ENCODE results near the gene AURKAIP1. TPM values are rescaled to one million over a fixed set of nuclear protein-coding genes. Genes with fewer than 3 reads are reported as not detected.
"Not testable (repeated sequence)": the region's sequence is repeated elsewhere in the genome, so short reads cannot be mapped to it uniquely, and the experiment has no call there.

The AURKAIP1 gene
- total RNA-seq, 3 donors from 2014 or later, result 150 to 180 (median 177) TPM

DNA sequence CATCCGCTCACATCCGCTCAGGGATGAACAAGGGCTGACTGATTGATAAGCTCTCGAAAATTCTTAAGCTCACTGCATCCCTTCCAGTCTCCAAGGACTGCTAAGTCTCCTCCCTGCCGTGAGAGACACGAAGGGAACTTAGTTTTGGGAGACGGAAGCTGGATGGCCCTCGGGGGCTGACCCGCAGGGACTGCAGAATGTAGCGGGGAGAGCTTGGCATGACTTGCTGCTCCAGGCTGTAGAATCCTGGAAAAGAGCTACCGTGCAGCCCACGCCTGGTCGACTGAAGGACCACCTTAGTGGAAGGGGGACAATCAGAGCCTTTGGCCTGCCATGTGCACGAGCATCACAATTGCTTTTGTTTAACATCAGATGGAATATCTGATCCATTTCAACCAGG, 40.7 kb upstream of the AURKAIP1 start:
- intact Hi-C loops (cut with DNase I, micrococcal nuclease), result no loop called here
- TF ChIP-seq, protein P1, sequence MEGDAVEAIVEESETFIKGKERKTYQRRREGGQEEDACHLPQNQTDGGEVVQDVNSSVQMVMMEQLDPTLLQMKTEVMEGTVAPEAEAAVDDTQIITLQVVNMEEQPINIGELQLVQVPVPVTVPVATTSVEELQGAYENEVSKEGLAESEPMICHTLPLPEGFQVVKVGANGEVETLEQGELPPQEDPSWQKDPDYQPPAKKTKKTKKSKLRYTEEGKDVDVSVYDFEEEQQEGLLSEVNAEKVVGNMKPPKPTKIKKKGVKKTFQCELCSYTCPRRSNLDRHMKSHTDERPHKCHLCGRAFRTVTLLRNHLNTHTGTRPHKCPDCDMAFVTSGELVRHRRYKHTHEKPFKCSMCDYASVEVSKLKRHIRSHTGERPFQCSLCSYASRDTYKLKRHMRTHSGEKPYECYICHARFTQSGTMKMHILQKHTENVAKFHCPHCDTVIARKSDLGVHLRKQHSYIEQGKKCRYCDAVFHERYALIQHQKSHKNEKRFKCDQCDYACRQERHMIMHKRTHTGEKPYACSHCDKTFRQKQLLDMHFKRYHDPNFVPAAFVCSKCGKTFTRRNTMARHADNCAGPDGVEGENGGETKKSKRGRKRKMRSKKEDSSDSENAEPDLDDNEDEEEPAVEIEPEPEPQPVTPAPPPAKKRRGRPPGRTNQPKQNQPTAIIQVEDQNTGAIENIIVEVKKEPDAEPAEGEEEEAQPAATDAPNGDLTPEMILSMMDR (IDR thresholded peaks at IDR 0.05), result no peak
- no peak for ATAC-seq

DNA sequence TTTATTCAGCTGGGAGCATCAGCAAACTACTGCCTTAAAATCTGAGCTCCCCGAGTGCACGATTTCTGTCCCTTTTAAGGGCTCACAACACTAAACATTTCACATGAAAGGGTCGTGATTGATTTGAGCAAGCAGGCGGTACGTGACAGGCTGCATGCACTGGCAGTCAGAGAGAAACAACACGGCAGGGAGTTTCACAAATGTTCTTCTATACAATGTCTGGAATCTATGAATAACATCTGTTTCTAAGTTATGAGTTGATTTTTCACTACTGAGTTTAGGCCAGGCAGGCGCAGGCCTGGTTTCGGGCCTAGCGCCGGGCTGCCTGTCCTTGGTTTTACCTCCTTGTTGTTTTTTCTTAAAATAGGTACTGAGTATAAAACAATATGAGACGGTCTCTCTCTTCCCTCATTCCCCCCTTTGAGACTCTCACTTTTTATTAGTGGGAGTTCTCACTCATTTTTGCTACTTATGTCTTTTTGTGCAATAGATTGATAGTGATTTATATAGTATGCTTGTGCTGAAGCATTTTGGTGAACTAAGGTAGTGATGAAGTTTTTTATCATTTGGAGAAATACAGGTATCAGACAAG, 37.4 kb upstream of the AURKAIP1 start:
- DNase-seq; H3K36me3 ChIP-seq (ENCODE audit: low read depth); ATAC-seq; H3K4me3 ChIP-seq; intact Hi-C loops (cut with DNase I, micrococcal nuclease); H3K9me3 ChIP-seq; H3K4me1 ChIP-seq (ENCODE audit: low read depth): not testable (repeated sequence)

More for the DNA sequence above, 40.7 kb upstream of the AURKAIP1 start:
- Histone ChIP-seq H3K4me1 (ENCODE audit: low read depth) (peaks cover 5% of the 10 kb centered on the region), H3K9me3 (no peaks in the 10 kb centered on the region), H3K4me3 (no peak overlapping the region), H3K36me3 (ENCODE audit: low read depth) (no peaks in the 10 kb centered on the region)
- peak in 1 of 3 donors; percentile 15 for DNase-seq

DNA sequence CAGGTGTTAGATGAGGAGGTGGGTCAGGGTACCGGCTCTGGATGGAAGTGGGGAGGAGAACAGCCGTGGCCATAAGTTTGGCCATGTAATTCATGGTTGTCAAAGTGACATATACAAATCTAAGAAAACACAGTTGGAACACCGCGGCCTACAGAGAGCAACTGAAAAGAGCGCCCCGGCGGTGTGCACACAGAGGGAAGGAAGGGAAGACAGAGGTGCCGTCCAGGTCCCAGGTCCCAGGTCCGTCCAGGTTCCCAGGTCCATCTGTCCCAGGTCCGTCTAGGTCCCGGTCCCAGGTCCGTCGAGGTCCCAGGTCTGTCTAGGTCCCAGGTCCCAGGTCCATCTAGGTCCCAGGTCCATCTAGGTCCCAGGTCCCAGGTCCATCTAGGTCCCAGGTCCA, 36.6 kb upstream of the AURKAIP1 start:
- H3K9me3 ChIP-seq, result no peaks in the 10 kb centered on the region
- ATAC-seq, result no peak
- intact Hi-C loops (cut with DNase I, micrococcal nuclease), result no loop called here
- DNase-seq, result peak in 1 of 3 donors; percentile 37
- no peak overlapping the region for H3K4me3 ChIP-seq
- no peaks in the 10 kb centered on the region for H3K36me3 ChIP-seq (ENCODE audit: low read depth)
- TF ChIP-seq, protein P1 (IDR thresholded peaks at IDR 0.05), result no peak
- peaks cover 4% of the 10 kb centered on the region for H3K4me1 ChIP-seq (ENCODE audit: low read depth)

DNA sequence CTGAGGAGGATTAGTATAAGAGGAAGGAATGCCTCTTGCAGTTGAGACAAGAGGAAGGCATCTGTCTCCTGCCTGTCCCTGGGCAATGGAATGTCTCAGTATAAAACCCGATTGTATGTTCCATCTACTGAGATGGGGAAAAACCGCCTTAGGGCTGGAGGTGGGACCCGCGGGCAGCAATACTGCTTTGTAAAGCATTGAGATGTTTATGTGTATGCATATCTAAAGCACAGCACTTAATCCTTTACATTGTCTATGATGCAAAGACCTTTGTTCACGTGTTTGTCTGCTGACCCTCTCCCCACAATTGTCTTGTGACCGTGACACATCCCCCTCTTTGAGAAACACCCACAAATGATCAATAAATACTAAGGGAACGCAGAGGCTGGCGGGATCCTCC, 35.2 kb upstream of the AURKAIP1 start:
- H3K9me3 ChIP-seq; DNase-seq; H3K4me3 ChIP-seq; ATAC-seq; H3K36me3 ChIP-seq (ENCODE audit: low read depth); intact Hi-C loops (cut with DNase I, micrococcal nuclease): not testable (repeated sequence)
- peaks cover 14% of the 10 kb centered on the region for H3K4me1 ChIP-seq (ENCODE audit: low read depth)

DNA sequence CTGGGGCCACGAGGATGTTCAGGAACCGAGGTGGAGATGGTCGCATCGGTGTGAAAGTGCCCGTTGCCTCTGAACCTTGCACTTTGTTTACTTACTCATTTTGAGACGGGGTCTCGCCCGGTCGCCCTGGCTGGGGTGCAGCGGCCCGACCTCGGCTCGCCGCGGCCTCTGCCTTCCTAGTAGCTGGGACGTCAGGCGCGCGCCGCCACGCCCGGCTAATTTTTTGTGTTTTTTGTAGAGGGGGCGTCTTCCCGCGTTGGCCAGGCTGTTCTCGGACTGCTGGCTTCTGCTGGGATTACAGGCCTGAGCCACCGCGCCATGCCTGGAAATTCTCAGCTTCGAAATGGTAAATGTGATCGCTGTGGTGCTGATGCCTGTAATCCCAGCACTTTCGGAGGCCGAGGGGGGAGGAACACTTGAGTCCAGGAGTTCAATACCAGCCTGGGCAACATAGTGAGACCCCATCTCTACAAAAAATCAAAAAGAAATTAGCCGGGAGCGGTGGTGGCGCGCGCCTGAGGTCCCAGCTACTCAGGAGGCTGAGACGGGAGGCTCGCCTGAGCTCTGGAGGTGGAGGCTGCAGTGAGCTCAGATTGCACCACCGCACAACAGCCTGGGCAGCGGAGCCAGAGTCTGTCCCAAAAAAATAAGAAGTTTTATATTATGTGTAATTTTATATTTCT, 32.8 kb upstream of the AURKAIP1 start:
- DNase-seq (peak; percentile 18 to 60 (median 55)), ATAC-seq (peak; percentile 36)
- H3K4me1 ChIP-seq (ENCODE audit: low read depth), result peaks cover 14% of the 10 kb centered on the region
- TF ChIP-seq, protein P1 (IDR thresholded peaks at IDR 0.05), result no peak
- no peaks in the 10 kb centered on the region for H3K36me3 ChIP-seq (ENCODE audit: low read depth)
- intact Hi-C loops (cut with DNase I, micrococcal nuclease), result no loop called here
- H3K4me3 ChIP-seq, result peak overlapping the region; percentile 91
- no peaks in the 10 kb centered on the region for H3K9me3 ChIP-seq

DNA sequence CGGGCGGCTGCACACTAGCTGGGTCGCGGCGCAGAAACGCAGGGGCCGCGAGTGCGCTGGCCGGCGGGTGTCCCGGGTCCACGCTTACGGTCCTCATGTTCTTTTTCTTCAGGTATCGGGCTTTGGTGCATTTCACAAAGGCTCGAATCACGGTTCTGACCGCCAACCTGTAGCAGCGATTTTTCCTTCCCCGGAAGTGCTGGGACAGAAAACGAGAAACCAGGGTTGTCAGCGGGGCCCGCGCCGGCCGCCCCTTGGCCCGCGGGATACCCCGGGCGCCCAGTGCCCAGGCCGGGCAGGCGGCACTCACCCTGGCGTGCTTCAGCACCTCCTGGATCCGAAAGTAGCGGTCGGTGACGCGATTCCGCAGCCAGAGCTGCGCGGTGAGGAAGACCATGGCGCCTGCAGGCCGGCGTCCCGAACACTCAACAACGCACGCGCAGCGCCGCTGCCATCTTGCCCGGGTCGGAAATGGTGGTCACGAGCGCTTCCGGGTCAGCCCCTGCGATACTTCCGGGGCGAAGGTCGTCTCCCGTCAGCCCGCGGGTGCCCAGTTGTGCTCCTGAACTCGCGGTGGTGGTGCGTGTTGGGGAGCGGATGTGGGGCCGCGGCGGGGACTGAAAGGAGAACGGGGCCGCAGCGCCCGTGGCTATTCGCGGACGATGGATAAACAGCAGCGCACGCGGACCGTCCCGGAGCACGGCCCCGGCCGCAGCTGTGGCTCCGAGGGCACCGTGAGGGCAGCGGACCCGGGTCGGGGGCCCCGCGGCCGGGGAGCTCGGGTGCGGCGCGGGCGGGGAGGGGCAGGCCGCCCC, 32.0 kb upstream of the AURKAIP1 start, which contains the start of gene MRPL20:
Gene MRPL20, minus strand, starts transcription at position 473 of the 815 bp plus-strand sequence. Its CDS starts 76 bp downstream, at position 397.
- Histone ChIP-seq H3K9me3 (no peaks in the 10 kb centered on the region), H3K36me3 (ENCODE audit: low read depth) (no peaks in the 10 kb centered on the region), H3K4me1 (ENCODE audit: low read depth) (peaks cover 14% of the 10 kb centered on the region), H3K4me3 (peak within 1 kb of the TSS; percentile 91)
- ATAC-seq (peak; percentile 99), DNase-seq (peak; percentile 95 to 97 (median 96))
- intact Hi-C loops (cut with DNase I, micrococcal nuclease), result no loop called here
- TF ChIP-seq, protein P1 (IDR thresholded peaks at IDR 0.05), result no peak
